Large intestine (tissue), 3 donors: ENCODE results near the gene SLC23A1. TPM values are rescaled to one million over a fixed set of nuclear protein-coding genes. Genes with fewer than 3 reads are reported as not detected.
"Not testable (repeated sequence)": the region's sequence is repeated elsewhere in the genome, so short reads cannot be mapped to it uniquely, and the experiment has no call there.

ENCODE experiments used
- DNase-seq, 2 donors: peaks; one replicate each; pipeline versions ENCODE4 v3.0.0 to v3.0.0-alpha.2; 2013
- H3K27ac ChIP-seq: one replicate; pipeline ENCODE4 v1.5.1; 2013; ENCODE audit warnings: low read length
- H3K27me3 ChIP-seq: 2 replicates; pipeline ENCODE4 v1.6.1; 2013; ENCODE audit warnings: low read length; ENCODE audit not compliant: control insufficient read depth, insufficient read depth
- H3K36me3 ChIP-seq: 2 replicates; pipeline ENCODE4 v1.6.1; 2013; ENCODE audit warnings: low read length; ENCODE audit not compliant: control insufficient read depth, insufficient read depth
- H3K4me1 ChIP-seq: one replicate; pipeline ENCODE4 v1.6.1; 2013; ENCODE audit warnings: low read length; ENCODE audit not compliant: control insufficient read depth, insufficient read depth
- H3K4me3 ChIP-seq: one replicate; pipeline ENCODE4 v1.5.1; 2013; ENCODE audit warnings: low read length
- H3K9me3 ChIP-seq: one replicate; pipeline ENCODE4 v1.6.1; 2013; ENCODE audit warnings: mild to moderate bottlenecking, low read depth, low read length, moderate library complexity; ENCODE audit not compliant: control insufficient read depth
- WGBS: methylation state at CpG from one replicate; pipeline ENCODE4 v1.1.5; 2013; ENCODE audit warnings: low lambda C conversion rate; ENCODE audit not compliant: insufficient coverage; 5-methylcytosine and 5-hydroxymethylcytosine counted together
- polyA plus RNA-seq: library from polyadenylated mRNA; unstranded; fragments of 120-200 nt; gene quantifications from one replicate; pipeline ENCODE4 v1.2.1, GENCODE V29; 2013

Gene SLC23A1
- polyA plus RNA-seq, 1 donor = 49.8 TPM

- Histone ChIP-seq H3K36me3 (no peaks in the 10 kb centered on the region), H3K4me1 (peaks cover 29% of the 10 kb centered on the region), H3K4me3 (no peak overlapping the region), H3K27me3 (peaks cover 40% of the 10 kb centered on the region), H3K27ac (no peak overlapping the region), H3K9me3 (peaks cover 6% of the 10 kb centered on the region)
- no peak for DNase-seq
- WGBS = no CpG with 5 or more reads among the region's 10 CpGs
Measured at GRCh38 chr5:139390639-139391569, 7.8 kb upstream of the SLC23A1 start.

GRCh38 chr5:139389701-139390638 lies 6.9 kb upstream of the SLC23A1 start, which contains the start of gene MZB1:
TSS of gene MZB1 (minus strand) at chr5:139389913. CDS start at chr5:139389856, 57 bp downstream.
- no peak for DNase-seq
- peaks cover 6% of the 10 kb centered on the region for H3K9me3 ChIP-seq
- no peak within 1 kb of the TSS for H3K27ac ChIP-seq
- no CpG with 5 or more reads among the region's 11 CpGs for WGBS
- no peaks in the 10 kb centered on the region for H3K36me3 ChIP-seq
- H3K4me3 ChIP-seq = no peak within 1 kb of the TSS
- H3K4me1 ChIP-seq = peaks cover 38% of the 10 kb centered on the region
- H3K27me3 ChIP-seq = peaks cover 31% of the 10 kb centered on the region

DNA sequence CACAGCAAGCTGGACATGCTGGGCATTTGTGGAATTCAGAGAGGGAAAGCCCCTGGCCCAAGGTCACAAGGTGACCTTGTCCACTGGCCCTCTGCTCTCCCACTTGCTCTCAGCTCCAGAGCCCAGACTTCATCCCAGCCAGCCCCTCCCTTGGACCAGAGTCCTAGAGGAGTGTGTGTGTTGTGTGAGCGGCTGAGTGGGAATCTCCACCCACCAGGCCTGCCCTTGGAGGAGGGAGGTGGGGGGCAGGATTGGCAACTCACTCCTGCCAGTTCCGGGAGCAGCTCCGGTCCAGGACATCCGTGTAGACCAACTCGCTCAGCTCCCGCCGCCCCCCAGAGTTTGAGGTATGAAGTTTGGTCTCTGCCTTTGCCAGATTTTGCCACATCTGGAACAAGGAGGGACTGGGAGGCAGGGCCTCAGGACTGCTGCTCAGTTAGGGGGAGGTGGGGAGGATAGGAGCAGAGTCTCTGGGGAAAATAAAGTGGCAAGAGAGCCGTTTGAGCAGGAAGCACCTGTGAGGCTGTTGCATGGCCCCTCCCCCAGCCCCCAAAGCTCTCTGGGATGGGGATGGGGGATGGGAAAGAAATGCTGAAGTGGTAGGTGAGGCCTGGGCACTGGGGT lies 5.2 kb upstream of the SLC23A1 start:
- no CpG with 5 or more reads among the region's 8 CpGs for WGBS
- H3K36me3 ChIP-seq = no peaks in the 10 kb centered on the region
- H3K27ac ChIP-seq = no peak overlapping the region
- H3K4me1 ChIP-seq = peaks cover 49% of the 10 kb centered on the region
- no peaks in the 10 kb centered on the region for H3K9me3 ChIP-seq
- H3K27me3 ChIP-seq = peaks cover 15% of the 10 kb centered on the region
- peak; percentile 74 to 87 for DNase-seq
- H3K4me3 ChIP-seq = peak overlapping the region; percentile 30

- H3K36me3 ChIP-seq = no peaks in the 10 kb centered on the region
- no CpG with 5 or more reads among the region's 10 CpGs for WGBS
- H3K4me1 ChIP-seq = peaks cover 46% of the 10 kb centered on the region
- no peak for DNase-seq
- H3K27me3 ChIP-seq = peaks cover 8% of the 10 kb centered on the region
- H3K27ac ChIP-seq = no peak overlapping the region
- no peak overlapping the region for H3K4me3 ChIP-seq
- H3K9me3 ChIP-seq = no peaks in the 10 kb centered on the region
Measured at GRCh38 chr5:139387611-139388197, 4.6 kb upstream of the SLC23A1 start.

GRCh38 chr5:139386956-139387355 lies 3.9 kb upstream of the SLC23A1 start:
- DNase-seq, H3K27ac ChIP-seq, H3K27me3 ChIP-seq, H3K4me3 ChIP-seq, H3K9me3 ChIP-seq, H3K36me3 ChIP-seq: not testable (repeated sequence)
- WGBS = no CpG with 5 or more reads among the region's 10 CpGs
- peaks cover 50% of the 10 kb centered on the region for H3K4me1 ChIP-seq

DNA sequence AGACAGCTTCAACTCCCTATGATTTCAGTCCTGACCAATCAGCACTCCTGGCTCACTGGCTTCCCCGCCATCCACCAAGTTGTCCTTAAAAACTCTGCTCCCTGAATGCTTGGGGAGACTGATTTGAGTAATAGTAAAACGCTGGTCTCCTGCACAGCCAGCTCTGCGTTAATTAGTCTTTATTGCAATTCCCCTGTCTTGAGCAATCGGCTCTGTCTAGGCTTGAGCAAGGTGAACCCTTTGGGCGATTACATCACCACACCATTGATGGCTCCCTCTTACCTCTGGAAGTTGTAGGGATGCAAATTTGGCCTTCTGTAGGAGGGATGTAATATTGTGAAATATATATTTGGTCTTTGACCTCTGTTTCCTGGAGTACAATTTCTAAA lies 2.9 kb upstream of the SLC23A1 start:
- H3K36me3 ChIP-seq = no peaks in the 10 kb centered on the region
- H3K4me3 ChIP-seq = no peak overlapping the region
- no CpG with 5 or more reads among the region's 5 CpGs for WGBS
- no peaks in the 10 kb centered on the region for H3K27me3 ChIP-seq
- no peaks in the 10 kb centered on the region for H3K9me3 ChIP-seq
- no peak overlapping the region for H3K27ac ChIP-seq
- peaks cover 56% of the 10 kb centered on the region for H3K4me1 ChIP-seq
- no peak for DNase-seq

DNA sequence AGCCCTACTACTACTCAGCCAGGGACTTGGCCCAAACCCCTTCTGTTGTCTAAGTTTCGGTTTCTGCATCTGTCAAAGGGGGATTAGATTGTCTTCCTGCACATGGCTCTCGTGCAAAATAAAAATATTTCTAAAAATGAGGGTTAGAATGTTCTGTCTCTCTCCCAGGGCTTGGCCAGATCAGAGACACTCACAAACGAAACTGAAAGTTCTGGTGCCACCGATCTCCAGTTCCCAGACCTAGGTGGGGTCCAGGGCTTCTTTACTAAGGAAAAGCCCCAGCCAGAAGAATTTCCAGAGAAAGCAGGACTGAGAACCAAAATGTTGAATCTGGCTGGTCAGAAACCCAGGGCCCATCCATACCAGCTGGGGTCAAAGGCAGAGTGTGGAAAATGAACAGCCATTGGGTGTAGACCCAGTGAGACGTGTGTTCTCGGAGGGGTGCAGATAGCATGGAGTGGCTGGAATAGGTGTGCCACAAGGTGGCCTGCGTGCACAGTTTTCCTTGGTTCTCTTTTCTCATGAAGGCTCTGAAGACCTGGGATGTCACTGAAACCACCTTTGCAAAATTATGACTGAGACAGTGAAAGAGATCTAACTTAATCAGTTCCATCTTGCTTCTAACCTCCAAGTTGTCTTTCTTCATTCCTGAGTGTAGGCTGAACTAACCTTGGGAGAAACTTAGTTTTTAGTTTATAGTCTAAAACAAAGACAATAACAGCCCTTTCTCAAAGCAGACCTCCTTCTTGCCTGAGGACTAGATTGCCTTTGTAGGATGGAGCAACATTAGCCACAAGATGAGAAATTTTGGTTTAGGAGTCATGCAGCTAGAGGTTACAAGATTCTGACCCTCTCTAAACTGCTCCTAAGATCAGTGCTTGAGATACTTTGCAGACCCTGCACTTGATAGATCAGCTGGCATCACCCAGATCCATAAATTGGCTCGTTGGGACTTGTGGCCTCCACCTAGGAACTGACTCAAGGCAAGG lies 2.3 kb upstream of the SLC23A1 start:
- no CpG with 5 or more reads among the region's 8 CpGs for WGBS
- no peak overlapping the region for H3K4me3 ChIP-seq
- no peaks in the 10 kb centered on the region for H3K27me3 ChIP-seq
- no peaks in the 10 kb centered on the region for H3K9me3 ChIP-seq
- no peak overlapping the region for H3K27ac ChIP-seq
- DNase-seq = peak in 1 of 2 donors; percentile 72
- H3K36me3 ChIP-seq = no peaks in the 10 kb centered on the region
- H3K4me1 ChIP-seq = peaks cover 61% of the 10 kb centered on the region

- H3K4me1 ChIP-seq = peaks cover 64% of the 10 kb centered on the region
Measured at GRCh38 chr5:139384591-139385051, 1.5 kb upstream of the SLC23A1 start.

DNA sequence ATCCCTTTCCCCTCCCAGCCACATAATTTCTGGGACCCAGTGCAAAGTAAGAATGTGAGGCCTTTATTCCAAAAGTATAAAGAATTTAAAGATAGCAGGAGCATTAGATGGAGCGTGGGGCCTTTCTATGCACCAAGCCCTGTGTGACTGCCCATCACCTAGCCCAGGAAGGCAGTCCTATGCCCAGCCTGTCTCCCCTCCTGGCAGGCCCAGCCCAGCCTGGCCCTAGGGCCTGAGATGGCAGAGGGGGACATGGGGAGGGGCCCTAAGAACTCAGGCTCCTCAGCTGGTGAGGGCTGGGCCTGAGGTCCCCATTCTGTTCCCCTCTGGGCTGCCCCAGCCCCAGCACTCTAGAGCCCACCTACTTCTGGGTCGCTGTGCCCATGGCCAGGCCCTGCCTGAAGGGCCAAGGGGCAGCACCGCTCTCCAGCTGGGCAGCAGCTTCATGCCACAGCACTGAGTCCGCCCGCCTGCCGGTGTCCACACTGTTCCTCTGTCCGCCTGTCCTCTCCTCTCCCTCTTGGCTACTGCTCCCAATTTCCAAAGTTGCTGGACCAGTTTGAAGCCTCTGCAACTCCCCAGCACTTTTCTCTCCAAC lies 995 bp upstream of the SLC23A1 start:
- Histone ChIP-seq H3K27ac (peak overlapping the region; percentile 37), H3K4me1 (peaks cover 68% of the 10 kb centered on the region), H3K9me3 (no peaks in the 10 kb centered on the region), H3K36me3 (peaks cover 10% of the 10 kb centered on the region), H3K4me3 (no peak overlapping the region), H3K27me3 (no peaks in the 10 kb centered on the region)
- no CpG with 5 or more reads among the region's 7 CpGs for WGBS
- DNase-seq = no peak

More at GRCh38 chr5:139384591-139385051, 1.5 kb upstream of the SLC23A1 start:
- no peak for DNase-seq
- Histone ChIP-seq H3K27ac (no peak overlapping the region), H3K4me3 (no peak overlapping the region), H3K36me3 (peaks cover 5% of the 10 kb centered on the region), H3K27me3 (no peaks in the 10 kb centered on the region), H3K9me3 (no peaks in the 10 kb centered on the region)
- WGBS = no CpG with 5 or more reads among the region's 9 CpGs
